Right atrium auricular region (tissue), 2 donors: ENCODE results near the gene CFAP45. TPM values are rescaled to one million over a fixed set of nuclear protein-coding genes. Genes with fewer than 3 reads are reported as not detected.

Source experiments
- DNase-seq: peaks from one replicate; pipeline ENCODE4 v3.0.0-alpha.2; 2019; ENCODE audit warnings: low spot score
- H3K27ac ChIP-seq, 2 donors: fragments of 200-600 bp; sonication (generic); 1 replicate in 1 of 2; 2 replicates in 1 of 2; pipeline ENCODE4 v1.5.1; 2016 to 2019
- H3K27me3 ChIP-seq, 2 donors: fragments of 200-600 bp; sonication (generic); one replicate each; pipeline versions ENCODE4 v1.5.1 to v1.6.0; 2017 to 2019
- H3K36me3 ChIP-seq: fragments of 200-600 bp; sonication (generic); one replicate; pipeline ENCODE4 v1.5.1; 2016
- H3K4me1 ChIP-seq, 2 donors: fragments of 200-600 bp; sonication (generic); one replicate each; pipeline versions ENCODE4 v1.5.1 to v1.6.0; 2017 to 2019
- H3K4me3 ChIP-seq, 2 donors: fragments of 200-600 bp; sonication (generic); 1 replicate in 1 of 2; 2 replicates in 1 of 2; pipeline ENCODE4 v1.5.1; 2017 to 2019; ENCODE audit warnings: mild to moderate bottlenecking in 1 of 2, moderate library complexity in 1 of 2
- H3K9me3 ChIP-seq, 2 donors: fragments of 200-600 bp; sonication (generic); one replicate each; pipeline ENCODE4 v1.5.1; 2019
- total RNA-seq, 2 donors: library from RNA; depleted of rRNA; stranded (reverse); fragments of >200 nt; gene quantifications; one replicate each; pipeline ENCODE4 v1.1.0, GENCODE V29; 2016
- TF ChIP-seq, protein P1 (sequence below), 2 donors: fragments of 200-600 bp; sonication (generic); IDR thresholded peaks; one replicate each; pipeline ENCODE4 v1.5.1; 2019; ENCODE audit warnings: antibody characterized with exemption in 2 of 2

CFAP45 gene
- total RNA-seq, 2 donors from 2014 or later: 0.86 to 1.3 TPM

DNA sequence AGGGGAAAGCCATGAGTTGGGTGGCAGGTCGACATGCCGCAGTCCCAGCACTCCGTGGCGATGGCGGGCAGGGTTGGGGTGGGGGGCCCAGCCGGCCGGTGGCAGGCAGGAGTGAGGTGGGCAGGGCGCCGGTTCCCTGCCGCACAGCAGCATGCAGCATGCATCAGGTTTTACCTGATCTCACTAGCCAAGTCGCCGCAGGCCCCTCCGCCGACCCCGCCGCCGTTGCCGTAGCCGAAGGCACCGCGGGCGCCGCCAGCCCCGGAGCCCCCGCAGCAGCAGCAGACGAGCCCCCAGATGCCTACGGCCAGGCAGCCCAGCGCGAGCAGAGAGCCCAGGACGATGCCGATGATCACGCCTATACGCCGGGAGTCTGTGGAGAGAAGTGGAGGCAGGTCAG lies 44.3 kb downstream of the CFAP45 start:
- peaks cover 0 to 25% of the 10 kb centered on the region in 2 donors for H3K4me1 ChIP-seq
- H3K9me3 ChIP-seq: no peaks in the 10 kb centered on the region
- H3K27ac ChIP-seq: peak overlapping the region; percentile 98 to 99
- H3K4me3 ChIP-seq: no peak overlapping the region
- TF ChIP-seq, protein P1, sequence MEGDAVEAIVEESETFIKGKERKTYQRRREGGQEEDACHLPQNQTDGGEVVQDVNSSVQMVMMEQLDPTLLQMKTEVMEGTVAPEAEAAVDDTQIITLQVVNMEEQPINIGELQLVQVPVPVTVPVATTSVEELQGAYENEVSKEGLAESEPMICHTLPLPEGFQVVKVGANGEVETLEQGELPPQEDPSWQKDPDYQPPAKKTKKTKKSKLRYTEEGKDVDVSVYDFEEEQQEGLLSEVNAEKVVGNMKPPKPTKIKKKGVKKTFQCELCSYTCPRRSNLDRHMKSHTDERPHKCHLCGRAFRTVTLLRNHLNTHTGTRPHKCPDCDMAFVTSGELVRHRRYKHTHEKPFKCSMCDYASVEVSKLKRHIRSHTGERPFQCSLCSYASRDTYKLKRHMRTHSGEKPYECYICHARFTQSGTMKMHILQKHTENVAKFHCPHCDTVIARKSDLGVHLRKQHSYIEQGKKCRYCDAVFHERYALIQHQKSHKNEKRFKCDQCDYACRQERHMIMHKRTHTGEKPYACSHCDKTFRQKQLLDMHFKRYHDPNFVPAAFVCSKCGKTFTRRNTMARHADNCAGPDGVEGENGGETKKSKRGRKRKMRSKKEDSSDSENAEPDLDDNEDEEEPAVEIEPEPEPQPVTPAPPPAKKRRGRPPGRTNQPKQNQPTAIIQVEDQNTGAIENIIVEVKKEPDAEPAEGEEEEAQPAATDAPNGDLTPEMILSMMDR (IDR thresholded peaks at IDR 0.05): no peak
- no peak for DNase-seq
- H3K36me3 ChIP-seq: no peaks in the 10 kb centered on the region
- no peaks in the 10 kb centered on the region for H3K27me3 ChIP-seq

DNA sequence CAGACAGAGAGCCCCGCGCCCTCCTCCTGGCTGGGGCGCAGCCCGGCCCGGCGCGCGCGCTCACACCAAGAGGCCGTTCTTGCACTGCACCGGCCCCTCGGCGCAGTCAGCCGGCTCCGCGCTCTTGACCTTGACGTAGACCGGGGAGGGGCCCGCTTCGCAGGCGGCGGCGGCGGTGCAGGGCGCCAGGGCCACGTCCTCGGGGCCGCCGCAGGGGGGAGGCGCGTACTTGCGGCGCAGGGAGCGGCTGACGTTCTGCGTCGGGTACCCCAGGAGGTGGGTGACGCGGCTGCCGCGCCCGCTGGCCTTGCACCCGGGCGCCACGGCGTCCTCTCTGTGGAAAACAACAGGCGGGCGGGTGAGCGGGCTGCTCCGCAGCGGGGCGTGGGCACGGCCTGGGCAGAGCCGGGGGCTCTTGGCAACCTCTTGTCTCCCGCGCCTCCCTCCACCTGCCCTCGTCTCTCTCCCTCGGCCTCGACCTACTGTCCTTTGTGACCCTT lies 45.2 kb downstream of the CFAP45 start:
- H3K27ac ChIP-seq: peak overlapping the region; percentile 98 to 99
- peaks cover 0 to 20% of the 10 kb centered on the region in 2 donors for H3K4me1 ChIP-seq
- H3K36me3 ChIP-seq: no peaks in the 10 kb centered on the region
- TF ChIP-seq, protein P1 (IDR thresholded peaks at IDR 0.05): peak in 1 of 2 donors; percentile 44
- peak; percentile 89 for DNase-seq
- H3K27me3 ChIP-seq: no peaks in the 10 kb centered on the region
- no peaks in the 10 kb centered on the region for H3K9me3 ChIP-seq
- peak overlapping the region; percentile 57 to 77 for H3K4me3 ChIP-seq

DNA sequence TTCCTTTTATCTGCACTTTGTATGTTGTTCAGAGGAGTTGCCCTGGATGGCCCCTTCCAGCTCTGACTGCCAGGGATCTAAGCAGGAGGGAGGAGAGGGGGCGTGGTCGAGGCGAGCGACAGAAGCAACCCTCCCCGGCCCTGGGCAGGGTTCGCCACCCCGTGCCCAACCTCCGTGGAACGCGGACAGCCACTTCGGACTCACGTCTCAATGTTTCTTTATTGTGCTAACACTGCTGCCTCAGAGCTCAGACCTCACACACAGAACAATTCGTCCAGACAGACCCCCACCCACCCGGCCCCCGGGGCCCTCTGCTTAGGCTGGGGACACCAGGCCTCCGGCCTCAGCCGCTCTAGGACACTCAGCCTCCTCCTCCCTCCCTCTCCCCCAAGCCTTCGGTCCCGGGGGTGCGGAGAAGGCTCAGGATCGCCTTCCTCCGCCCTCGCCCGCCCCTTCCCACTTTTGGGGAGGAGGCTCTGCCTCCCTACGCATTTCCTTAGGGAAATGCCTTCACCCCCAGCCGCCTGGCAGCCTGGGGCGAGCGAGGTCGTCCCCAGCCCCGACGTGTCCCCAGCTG lies 45.8 kb downstream of the CFAP45 start:
- DNase-seq: peak; percentile 86

DNA sequence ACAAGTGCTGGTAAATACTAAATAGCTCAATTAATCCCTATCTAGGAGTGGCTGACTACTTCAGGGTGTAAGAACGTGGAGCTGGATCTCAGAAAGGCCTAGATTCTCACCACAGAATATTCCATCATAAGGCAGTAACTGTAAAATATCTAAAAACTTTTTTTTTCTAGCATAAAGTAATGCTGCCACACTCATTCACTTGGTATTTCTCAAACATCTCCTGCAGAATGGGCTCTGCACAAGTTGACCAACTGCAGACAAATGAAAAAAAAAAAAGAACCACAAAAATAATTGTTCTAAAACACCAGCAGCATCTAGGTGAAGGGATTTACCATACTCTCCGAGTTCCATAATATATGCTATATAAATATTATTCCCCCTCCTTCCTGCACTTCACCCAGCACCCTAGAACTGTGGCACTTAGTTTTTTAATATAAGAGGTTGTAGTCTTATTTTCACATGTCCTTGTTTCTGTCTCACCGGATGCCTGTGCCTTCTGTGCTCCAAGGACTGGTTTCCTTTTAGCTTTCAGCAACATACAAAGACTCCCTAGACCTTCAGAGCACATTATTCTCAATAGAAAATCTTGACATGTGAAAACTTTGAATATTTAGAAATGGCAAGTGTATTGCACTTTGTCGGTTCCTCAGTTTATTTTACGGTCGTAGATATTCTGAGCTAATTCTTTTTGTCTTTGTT lies 46.4 kb downstream of the CFAP45 start:
- H3K36me3 ChIP-seq: no peaks in the 10 kb centered on the region
- TF ChIP-seq, protein P1 (IDR thresholded peaks at IDR 0.05): no peak
- no peaks in the 10 kb centered on the region for H3K27me3 ChIP-seq
- peak overlapping the region; percentile 57 to 77 for H3K4me3 ChIP-seq
- peak overlapping the region; percentile 98 to 99 for H3K27ac ChIP-seq
- H3K9me3 ChIP-seq: no peaks in the 10 kb centered on the region
- DNase-seq: no peak
- H3K4me1 ChIP-seq: peaks cover 0 to 20% of the 10 kb centered on the region in 2 donors

More for the DNA sequence above, 45.8 kb downstream of the CFAP45 start:
- H3K27me3 ChIP-seq: no peaks in the 10 kb centered on the region
- peaks cover 0 to 20% of the 10 kb centered on the region in 2 donors for H3K4me1 ChIP-seq
- H3K36me3 ChIP-seq: no peaks in the 10 kb centered on the region
- TF ChIP-seq, protein P1 (IDR thresholded peaks at IDR 0.05): no peak
- peak overlapping the region; percentile 98 to 99 for H3K27ac ChIP-seq
- H3K4me3 ChIP-seq: peak overlapping the region; percentile 57 to 77
- H3K9me3 ChIP-seq: no peaks in the 10 kb centered on the region

DNA sequence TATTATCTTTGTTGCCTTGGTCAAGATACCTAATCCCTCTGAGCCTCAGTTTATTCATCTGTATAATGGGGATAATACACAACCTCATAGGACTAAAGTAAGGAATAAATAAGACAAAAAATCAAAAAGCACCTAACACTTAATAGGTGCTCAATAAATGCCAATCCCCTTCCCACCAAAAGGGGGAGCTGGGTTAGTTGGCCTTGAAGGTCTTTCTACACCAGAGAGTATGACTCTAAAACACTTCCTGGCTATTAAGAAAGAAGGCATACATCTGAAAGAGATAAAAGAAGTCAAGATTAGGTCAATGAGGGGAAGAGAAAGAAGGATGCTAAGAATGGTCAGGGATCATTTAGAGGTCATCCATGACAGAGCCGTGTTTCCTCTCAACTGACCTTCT lies 48.6 kb downstream of the CFAP45 start:
- Histone ChIP-seq H3K36me3 (no peaks in the 10 kb centered on the region), H3K4me3 (no peak overlapping the region), H3K9me3 (no peaks in the 10 kb centered on the region), H3K27ac (no peak overlapping the region), H3K4me1 (peaks cover 0 to 20% of the 10 kb centered on the region in 2 donors), H3K27me3 (no peaks in the 10 kb centered on the region)
- TF ChIP-seq, protein P1 (IDR thresholded peaks at IDR 0.05): no peak
- no peak for DNase-seq
